ENCODE results near the gene MTHFD1.
A peak's percentile ranks its signal among the peaks of the same experiment; 100 is the strongest.

The MTHFD1 gene

DNA sequence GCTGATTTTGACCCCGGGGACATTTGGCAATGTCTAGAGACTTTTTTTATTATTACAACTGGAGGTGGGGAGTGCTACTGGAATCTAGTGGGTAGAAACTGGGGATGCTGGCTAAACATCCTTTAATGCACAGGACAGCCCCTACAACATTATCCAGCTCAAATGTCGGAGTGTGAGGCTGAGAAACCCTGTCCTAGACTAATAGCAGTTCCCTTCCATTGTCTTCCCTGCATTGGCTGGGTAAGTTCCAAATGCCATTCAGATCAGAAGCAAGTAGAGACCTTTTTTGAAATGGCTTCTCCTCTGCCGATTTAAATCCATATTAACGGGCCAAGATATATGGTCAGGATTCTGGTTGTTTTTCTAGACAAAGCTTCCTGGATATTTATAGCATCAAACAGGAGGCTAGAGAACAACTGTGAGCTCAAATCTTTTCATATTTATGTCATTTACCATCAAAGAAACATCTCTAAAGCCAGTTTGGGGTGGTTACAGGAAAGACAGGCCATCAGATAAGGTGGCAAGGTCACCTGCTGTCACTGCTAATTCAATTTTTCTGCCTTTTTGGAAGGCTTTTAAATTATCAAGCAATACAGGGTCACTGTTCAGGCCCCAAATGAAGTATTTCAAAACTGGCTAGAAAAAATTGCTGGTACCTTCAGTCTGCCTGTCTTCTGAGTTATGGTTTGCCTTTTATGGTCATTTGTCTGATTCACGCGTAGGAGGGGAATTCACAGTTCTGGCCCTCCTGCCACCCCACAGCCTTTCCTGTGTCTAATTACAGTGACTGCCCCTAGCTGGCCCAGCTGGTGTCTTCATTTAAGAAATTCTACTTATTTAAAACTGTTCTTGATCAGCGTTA is 57.1 kb downstream of the MTHFD1 start:
- H3K4me3 ChIP-seq (ENCODE audit: low read length in 2 of 2): no peak overlapping the region
- H3K9me3 ChIP-seq (ENCODE audit: control insufficient read depth in 2 of 2, low read length in 2 of 2): no peaks in the 10 kb centered on the region
- peaks cover 24 to 25% of the 10 kb centered on the region in 2 donors for H3K36me3 ChIP-seq (ENCODE audit: control insufficient read depth in 2 of 2, insufficient read depth in 2 of 2, low read length in 2 of 2)
- H3K27me3 ChIP-seq (ENCODE audit: control insufficient read depth in 2 of 2, insufficient read depth in 2 of 2, low read length in 2 of 2): no peaks in the 10 kb centered on the region
- H3K9ac ChIP-seq (ENCODE audit: low read depth in 1 of 2, low read length in 2 of 2): no peak overlapping the region
- H3K27ac ChIP-seq (ENCODE audit: low read depth in 2 of 2, low read length in 2 of 2): peak overlapping the region; percentile 2 to 34
- H3K4me1 ChIP-seq (ENCODE audit: control insufficient read depth in 2 of 2, insufficient read depth in 2 of 2, low read length in 2 of 2): no peaks in the 10 kb centered on the region

DNA sequence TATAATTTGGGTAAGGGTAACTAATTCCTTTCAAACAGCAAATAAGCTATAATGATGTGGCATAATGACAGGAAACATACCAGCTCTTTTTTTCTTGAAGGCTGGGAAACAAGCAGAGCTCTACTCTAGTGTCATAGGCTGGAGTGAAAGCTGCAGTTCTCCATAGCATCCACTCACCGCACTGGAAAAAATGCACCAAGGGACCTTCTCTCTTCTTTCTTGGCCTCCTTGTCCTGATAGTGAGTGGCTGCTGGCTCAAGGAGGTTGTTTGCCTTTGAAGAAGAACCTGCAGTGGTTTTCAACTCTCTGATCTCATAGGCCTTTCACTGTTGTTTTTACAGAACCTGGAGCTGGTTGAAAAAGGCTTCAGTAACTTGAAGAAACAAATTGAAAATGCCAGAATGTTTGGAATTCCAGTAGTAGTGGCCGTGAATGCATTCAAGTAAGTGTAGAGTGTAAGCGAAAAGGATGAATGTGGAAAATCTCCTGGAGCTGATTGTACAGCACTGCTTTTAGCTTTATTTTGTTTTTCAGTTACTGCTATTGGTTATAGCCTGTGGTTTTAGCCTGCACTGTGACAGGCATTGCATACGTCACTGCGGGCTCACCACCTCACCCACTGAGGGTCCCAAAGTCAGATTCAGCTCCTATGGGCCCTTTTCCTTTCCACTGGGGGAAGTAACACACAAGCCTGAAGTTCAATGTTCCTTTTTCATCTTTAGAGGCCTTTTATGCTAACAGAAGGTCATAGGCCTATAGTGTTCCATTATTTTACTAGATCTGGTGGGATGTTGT is 59.9 kb downstream of the MTHFD1 start:
- Histone ChIP-seq H3K27me3 (ENCODE audit: control insufficient read depth in 2 of 2, insufficient read depth in 2 of 2, low read length in 2 of 2) (no peaks in the 10 kb centered on the region), H3K27ac (ENCODE audit: low read depth in 2 of 2, low read length in 2 of 2) (no peak overlapping the region), H3K4me3 (ENCODE audit: low read length in 2 of 2) (no peak overlapping the region), H3K36me3 (ENCODE audit: control insufficient read depth in 2 of 2, insufficient read depth in 2 of 2, low read length in 2 of 2) (peaks cover 15 to 16% of the 10 kb centered on the region in 2 donors), H3K9ac (ENCODE audit: low read depth in 1 of 2, low read length in 2 of 2) (no peak overlapping the region), H3K9me3 (ENCODE audit: control insufficient read depth in 2 of 2, low read length in 2 of 2) (no peaks in the 10 kb centered on the region), H3K4me1 (ENCODE audit: control insufficient read depth in 2 of 2, insufficient read depth in 2 of 2, low read length in 2 of 2) (no peaks in the 10 kb centered on the region)

DNA sequence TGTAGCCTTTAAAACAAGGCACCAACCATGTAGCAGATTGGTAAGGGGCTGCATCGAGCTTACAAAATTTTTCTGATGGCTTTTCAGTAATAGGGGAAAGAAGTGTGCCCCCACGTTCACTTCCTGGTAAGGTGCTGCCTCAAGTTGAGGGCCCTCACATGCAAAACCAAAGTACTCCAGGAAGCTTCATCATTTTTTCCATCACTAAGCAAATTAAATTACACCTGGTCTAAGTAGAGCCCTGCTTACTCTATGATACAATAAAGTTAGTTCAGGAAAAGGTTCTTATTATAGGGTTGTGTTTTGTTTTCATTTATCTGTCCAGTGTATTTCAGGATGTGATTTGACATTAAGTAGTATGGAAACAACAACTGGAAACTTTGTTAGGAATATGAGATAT is 62.1 kb downstream of the MTHFD1 start:
- no peak overlapping the region for H3K9ac ChIP-seq (ENCODE audit: low read depth in 1 of 2, low read length in 2 of 2)
- no peaks in the 10 kb centered on the region for H3K27me3 ChIP-seq (ENCODE audit: control insufficient read depth in 2 of 2, insufficient read depth in 2 of 2, low read length in 2 of 2)

DNA sequence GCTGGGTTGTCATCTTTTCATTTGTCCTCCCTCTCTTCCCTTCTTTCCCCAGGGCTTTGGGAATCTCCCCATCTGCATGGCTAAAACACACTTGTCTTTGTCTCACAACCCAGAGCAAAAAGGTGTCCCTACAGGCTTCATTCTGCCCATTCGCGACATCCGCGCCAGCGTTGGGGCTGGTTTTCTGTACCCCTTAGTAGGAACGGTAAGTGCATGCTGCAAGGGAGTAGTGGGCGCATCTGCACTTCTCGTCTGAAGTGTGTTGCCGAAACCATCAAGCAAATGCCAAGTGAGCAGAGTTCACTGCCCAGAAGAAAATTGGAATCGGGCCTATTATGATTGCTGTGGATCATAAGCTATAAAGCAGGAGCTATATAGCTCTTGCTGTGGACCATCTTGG is 66.5 kb downstream of the MTHFD1 start:
- Histone ChIP-seq H3K9me3 (ENCODE audit: control insufficient read depth in 2 of 2, low read length in 2 of 2) (no peaks in the 10 kb centered on the region), H3K4me3 (ENCODE audit: low read length in 2 of 2) (no peak overlapping the region), H3K4me1 (ENCODE audit: control insufficient read depth in 2 of 2, insufficient read depth in 2 of 2, low read length in 2 of 2) (no peaks in the 10 kb centered on the region), H3K27ac (ENCODE audit: low read depth in 2 of 2, low read length in 2 of 2) (no peak overlapping the region), H3K27me3 (ENCODE audit: control insufficient read depth in 2 of 2, insufficient read depth in 2 of 2, low read length in 2 of 2) (no peaks in the 10 kb centered on the region), H3K9ac (ENCODE audit: low read depth in 1 of 2, low read length in 2 of 2) (no peak overlapping the region), H3K36me3 (ENCODE audit: control insufficient read depth in 2 of 2, insufficient read depth in 2 of 2, low read length in 2 of 2) (peaks cover 14 to 35% of the 10 kb centered on the region in 2 donors)

More for the DNA sequence above, 62.1 kb downstream of the MTHFD1 start:
- Histone ChIP-seq H3K36me3 (ENCODE audit: control insufficient read depth in 2 of 2, insufficient read depth in 2 of 2, low read length in 2 of 2) (peaks cover 19 to 29% of the 10 kb centered on the region in 2 donors), H3K9me3 (ENCODE audit: control insufficient read depth in 2 of 2, low read length in 2 of 2) (no peaks in the 10 kb centered on the region), H3K4me1 (ENCODE audit: control insufficient read depth in 2 of 2, insufficient read depth in 2 of 2, low read length in 2 of 2) (no peaks in the 10 kb centered on the region), H3K4me3 (ENCODE audit: low read length in 2 of 2) (no peak overlapping the region), H3K27ac (ENCODE audit: low read depth in 2 of 2, low read length in 2 of 2) (no peak overlapping the region)

DNA sequence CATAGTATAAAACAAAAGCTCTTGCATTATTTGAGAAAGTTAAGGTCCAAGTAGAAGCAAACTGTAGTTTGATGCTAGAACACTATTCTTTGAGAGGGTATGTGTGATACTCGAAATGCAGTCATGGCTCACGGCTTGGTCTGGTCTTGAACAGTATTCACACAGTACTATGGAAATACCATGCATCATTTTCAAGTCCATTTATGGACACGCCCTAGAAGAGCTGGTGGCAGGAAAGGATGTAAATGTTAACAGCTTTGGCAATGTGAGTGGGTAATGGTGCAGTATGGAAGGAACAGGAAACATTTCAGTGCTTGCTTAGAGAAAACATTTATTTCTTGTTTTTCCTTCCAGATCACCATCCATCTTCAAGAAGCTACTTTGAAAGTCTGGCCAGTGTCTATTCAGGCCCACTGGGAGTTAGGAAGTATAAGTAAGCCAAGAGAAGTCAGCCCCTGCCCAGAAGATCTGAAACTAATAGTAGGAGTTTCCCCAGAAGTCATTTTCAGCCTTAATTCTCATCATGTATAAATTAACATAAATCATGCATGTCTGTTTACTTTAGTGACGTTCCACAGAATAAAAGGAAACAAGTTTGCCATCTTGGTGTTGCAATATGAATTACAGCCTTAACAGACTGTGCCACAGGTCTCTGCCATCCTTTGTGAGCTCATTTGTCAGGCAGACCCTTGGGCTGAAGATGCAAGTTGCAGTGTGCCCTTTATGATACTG is 71.4 kb downstream of the MTHFD1 start:
- Histone ChIP-seq H3K27ac (ENCODE audit: low read depth in 2 of 2, low read length in 2 of 2) (no peak overlapping the region), H3K4me1 (ENCODE audit: control insufficient read depth in 2 of 2, insufficient read depth in 2 of 2, low read length in 2 of 2) (peaks cover 2 to 6% of the 10 kb centered on the region in 2 donors), H3K4me3 (ENCODE audit: low read length in 2 of 2) (no peak overlapping the region), H3K27me3 (ENCODE audit: control insufficient read depth in 2 of 2, insufficient read depth in 2 of 2, low read length in 2 of 2) (no peaks in the 10 kb centered on the region), H3K9ac (ENCODE audit: low read depth in 1 of 2, low read length in 2 of 2) (no peak overlapping the region), H3K36me3 (ENCODE audit: control insufficient read depth in 2 of 2, insufficient read depth in 2 of 2, low read length in 2 of 2) (peaks cover 10 to 17% of the 10 kb centered on the region in 2 donors), H3K9me3 (ENCODE audit: control insufficient read depth in 2 of 2, low read length in 2 of 2) (no peaks in the 10 kb centered on the region)

DNA sequence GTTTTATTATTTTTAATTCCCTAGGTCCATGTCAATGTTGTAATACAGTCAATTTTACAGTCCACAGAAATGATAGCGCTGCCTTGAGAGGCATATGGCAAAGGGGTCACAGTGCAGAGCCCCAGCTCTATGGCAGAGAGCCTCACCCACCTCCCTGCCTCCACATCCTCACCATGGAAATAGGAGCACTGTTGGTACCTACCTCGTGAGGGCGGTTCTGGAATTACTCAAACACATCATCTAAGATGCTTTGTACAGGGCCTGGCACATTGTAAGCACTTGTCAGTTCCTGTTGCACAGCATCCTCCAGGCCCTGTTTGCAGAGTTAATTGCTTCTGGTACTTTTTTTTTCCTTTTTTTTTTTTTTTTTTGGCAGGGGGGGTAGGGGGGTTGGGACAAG is 73.1 kb downstream of the MTHFD1 start:
- H3K27ac ChIP-seq (ENCODE audit: low read depth in 2 of 2, low read length in 2 of 2): no peak overlapping the region
- peaks cover 6 to 7% of the 10 kb centered on the region in 2 donors for H3K4me1 ChIP-seq (ENCODE audit: control insufficient read depth in 2 of 2, insufficient read depth in 2 of 2, low read length in 2 of 2)
- H3K9ac ChIP-seq (ENCODE audit: low read depth in 1 of 2, low read length in 2 of 2): no peak overlapping the region
- H3K27me3 ChIP-seq (ENCODE audit: control insufficient read depth in 2 of 2, insufficient read depth in 2 of 2, low read length in 2 of 2): no peaks in the 10 kb centered on the region
- H3K9me3 ChIP-seq (ENCODE audit: control insufficient read depth in 2 of 2, low read length in 2 of 2): no peaks in the 10 kb centered on the region
- peaks cover 4 to 7% of the 10 kb centered on the region in 2 donors for H3K36me3 ChIP-seq (ENCODE audit: control insufficient read depth in 2 of 2, insufficient read depth in 2 of 2, low read length in 2 of 2)
- no peak overlapping the region for H3K4me3 ChIP-seq (ENCODE audit: low read length in 2 of 2)

DNA sequence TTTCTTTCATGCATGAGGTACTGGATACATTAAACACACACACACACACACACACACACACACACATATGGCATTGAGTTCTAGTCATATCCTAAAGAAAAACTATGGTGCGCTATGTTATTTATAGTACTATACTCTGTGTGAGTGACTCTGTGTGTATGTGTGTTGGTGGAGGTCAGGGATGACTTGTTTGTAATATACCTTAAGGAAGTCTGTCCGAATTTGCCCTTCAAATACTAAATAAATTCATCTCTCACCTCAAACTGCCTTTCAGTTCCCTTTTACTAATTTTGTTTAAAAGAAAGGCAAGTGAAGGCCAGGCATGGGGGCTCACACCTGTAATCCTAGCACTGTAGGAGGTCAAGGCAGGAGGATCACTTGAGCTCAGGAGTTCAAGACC is 75.0 kb downstream of the MTHFD1 start:
- peaks cover 0 to 3% of the 10 kb centered on the region in 2 donors for H3K36me3 ChIP-seq (ENCODE audit: control insufficient read depth in 2 of 2, insufficient read depth in 2 of 2, low read length in 2 of 2)
- no peaks in the 10 kb centered on the region for H3K9me3 ChIP-seq (ENCODE audit: control insufficient read depth in 2 of 2, low read length in 2 of 2)
- no peaks in the 10 kb centered on the region for H3K27me3 ChIP-seq (ENCODE audit: control insufficient read depth in 2 of 2, insufficient read depth in 2 of 2, low read length in 2 of 2)
- no peak overlapping the region for H3K27ac ChIP-seq (ENCODE audit: low read depth in 2 of 2, low read length in 2 of 2)
- peaks cover 6 to 7% of the 10 kb centered on the region in 2 donors for H3K4me1 ChIP-seq (ENCODE audit: control insufficient read depth in 2 of 2, insufficient read depth in 2 of 2, low read length in 2 of 2)
- no peak overlapping the region for H3K9ac ChIP-seq (ENCODE audit: low read depth in 1 of 2, low read length in 2 of 2)
- H3K4me3 ChIP-seq (ENCODE audit: low read length in 2 of 2): no peak overlapping the region

DNA sequence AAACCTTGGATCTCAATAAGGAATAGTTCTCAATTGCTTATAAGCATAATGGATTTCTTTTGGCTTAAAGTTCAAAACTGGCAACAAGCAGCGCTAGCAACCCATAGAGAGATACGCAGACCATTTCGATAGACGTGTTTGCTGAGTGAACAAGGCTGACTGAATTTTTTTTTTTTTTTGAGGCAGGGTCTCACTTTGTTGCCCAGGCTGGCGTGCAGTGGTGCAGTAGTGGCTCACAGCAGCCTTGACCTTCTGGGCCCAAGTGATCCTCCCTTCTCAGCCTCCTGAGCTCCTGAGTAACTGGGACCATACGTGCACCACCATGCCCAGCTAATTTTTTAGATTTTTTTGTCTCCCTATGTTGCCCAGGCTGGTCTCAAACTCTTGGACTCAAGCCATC is 75.7 kb downstream of the MTHFD1 start:
- H3K27ac ChIP-seq (ENCODE audit: low read depth in 2 of 2, low read length in 2 of 2): no peak overlapping the region
- no peaks in the 10 kb centered on the region for H3K9me3 ChIP-seq (ENCODE audit: control insufficient read depth in 2 of 2, low read length in 2 of 2)
- H3K36me3 ChIP-seq (ENCODE audit: control insufficient read depth in 2 of 2, insufficient read depth in 2 of 2, low read length in 2 of 2): peaks cover 0 to 5% of the 10 kb centered on the region in 2 donors
- no peak overlapping the region for H3K9ac ChIP-seq (ENCODE audit: low read depth in 1 of 2, low read length in 2 of 2)
- no peaks in the 10 kb centered on the region for H3K27me3 ChIP-seq (ENCODE audit: control insufficient read depth in 2 of 2, insufficient read depth in 2 of 2, low read length in 2 of 2)
- H3K4me1 ChIP-seq (ENCODE audit: control insufficient read depth in 2 of 2, insufficient read depth in 2 of 2, low read length in 2 of 2): peaks cover 6 to 7% of the 10 kb centered on the region in 2 donors
- no peak overlapping the region for H3K4me3 ChIP-seq (ENCODE audit: low read length in 2 of 2)

DNA sequence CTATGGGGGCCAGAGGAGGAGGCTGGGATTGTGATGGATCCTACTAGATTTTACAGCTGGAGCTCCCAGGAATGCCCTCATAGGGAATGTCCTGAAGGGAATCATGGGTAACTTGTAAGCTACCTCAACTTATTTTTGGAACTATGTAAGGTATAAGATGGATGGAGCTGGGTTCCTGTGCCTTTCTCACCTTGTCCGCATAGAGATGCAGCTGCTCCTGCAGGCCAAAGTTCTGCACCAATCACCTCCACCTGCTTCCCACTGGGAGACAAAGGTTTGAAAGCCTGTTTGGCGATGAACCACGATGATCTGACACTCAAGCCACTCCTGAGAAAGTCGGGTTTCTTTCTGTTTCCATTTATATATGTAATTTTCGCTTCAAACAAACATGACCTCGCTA is 76.5 kb downstream of the MTHFD1 start:
- H3K9ac ChIP-seq (ENCODE audit: low read depth in 1 of 2, low read length in 2 of 2): peak overlapping the region in 1 of 2 donors; percentile 76
- H3K4me3 ChIP-seq (ENCODE audit: low read length in 2 of 2): peak overlapping the region; percentile 60 to 75
- H3K27me3 ChIP-seq (ENCODE audit: control insufficient read depth in 2 of 2, insufficient read depth in 2 of 2, low read length in 2 of 2): no peaks in the 10 kb centered on the region
- peaks cover 7 to 8% of the 10 kb centered on the region in 2 donors for H3K4me1 ChIP-seq (ENCODE audit: control insufficient read depth in 2 of 2, insufficient read depth in 2 of 2, low read length in 2 of 2)
- H3K9me3 ChIP-seq (ENCODE audit: control insufficient read depth in 2 of 2, low read length in 2 of 2): no peaks in the 10 kb centered on the region
- H3K27ac ChIP-seq (ENCODE audit: low read depth in 2 of 2, low read length in 2 of 2): peak overlapping the region; percentile 68 to 73
- peaks cover 0 to 5% of the 10 kb centered on the region in 2 donors for H3K36me3 ChIP-seq (ENCODE audit: control insufficient read depth in 2 of 2, insufficient read depth in 2 of 2, low read length in 2 of 2)

Data from mucosa of rectum (tissue), 2 donors.